Endothelial cell (in vitro differentiated cells): Measurements from ENCODE around the gene VCL. TPM values are rescaled to one million over a fixed set of nuclear protein-coding genes. Genes with fewer than 3 reads are reported as not detected.
"Not testable (repeated sequence)": the region's sequence is repeated elsewhere in the genome, so short reads cannot be mapped to it uniquely, and the experiment has no call there.

Source experiments
- DNase-seq: peaks from one replicate; pipeline ENCODE4 v3.0.0; 2021; ENCODE audit warnings: low spot score
- H3K27ac Mint-ChIP-seq: one replicate; pipeline ENCODE4 v1.8.0; 2021; ENCODE audit warnings: mixed read lengths, inconsistent platforms; ENCODE audit not compliant: unreplicated experiment
- H3K27me3 Mint-ChIP-seq: one replicate; pipeline ENCODE4 v1.8.0; 2021; ENCODE audit warnings: mild to moderate bottlenecking, moderate library complexity, mixed read lengths, inconsistent platforms; ENCODE audit not compliant: unreplicated experiment
- H3K36me3 Mint-ChIP-seq: one replicate; pipeline ENCODE4 v1.8.0; 2021; ENCODE audit warnings: mild to moderate bottlenecking, low read depth, mixed read lengths, inconsistent platforms; ENCODE audit not compliant: unreplicated experiment
- H3K4me1 Mint-ChIP-seq: one replicate; pipeline ENCODE4 v1.8.0; 2021; ENCODE audit warnings: mild to moderate bottlenecking, mixed read lengths, inconsistent platforms; ENCODE audit not compliant: unreplicated experiment
- H3K4me3 Mint-ChIP-seq: one replicate; pipeline ENCODE4 v1.8.0; 2021; ENCODE audit warnings: mild to moderate bottlenecking, mixed read lengths, inconsistent platforms; ENCODE audit not compliant: unreplicated experiment
- H3K9me3 Mint-ChIP-seq: one replicate; pipeline ENCODE4 v1.8.0; 2021; ENCODE audit warnings: mixed read lengths, inconsistent platforms; ENCODE audit not compliant: unreplicated experiment
- CTCF ChIP-seq: fragments of 200-600 bp; sonication (generic); IDR thresholded peaks from one replicate; pipeline ENCODE4 v1.5.0; 2021; ENCODE audit warnings: antibody characterized with exemption; ENCODE audit not compliant: unreplicated experiment
- total RNA-seq: library from RNA; stranded (reverse); fragmentation: NEBNext Ultra II Directional; extraction: Animal tissue kit (Norgen Biotek cat#: 25700); gene quantifications from one replicate; pipeline ENCODE4 v1.2.1, GENCODE V29; 2021; ENCODE audit not compliant: unreplicated experiment

VCL gene
- total RNA-seq, 1 donor from 2014 or later: 200 TPM

GRCh38 chr10:74056050-74056818 lies 58.3 kb downstream of the VCL start:
- Mint-ChIP-seq H3K9me3 (no peaks in the 10 kb centered on the region), H3K36me3 (peaks cover 4% of the 10 kb centered on the region), H3K4me1 (peaks cover 27% of the 10 kb centered on the region), H3K27me3 (peaks cover 2% of the 10 kb centered on the region), H3K4me3 (no peak overlapping the region), H3K27ac (peak overlapping the region; percentile 79)
- DNase-seq: no peak
- no peak for TF ChIP-seq CTCF

DNA sequence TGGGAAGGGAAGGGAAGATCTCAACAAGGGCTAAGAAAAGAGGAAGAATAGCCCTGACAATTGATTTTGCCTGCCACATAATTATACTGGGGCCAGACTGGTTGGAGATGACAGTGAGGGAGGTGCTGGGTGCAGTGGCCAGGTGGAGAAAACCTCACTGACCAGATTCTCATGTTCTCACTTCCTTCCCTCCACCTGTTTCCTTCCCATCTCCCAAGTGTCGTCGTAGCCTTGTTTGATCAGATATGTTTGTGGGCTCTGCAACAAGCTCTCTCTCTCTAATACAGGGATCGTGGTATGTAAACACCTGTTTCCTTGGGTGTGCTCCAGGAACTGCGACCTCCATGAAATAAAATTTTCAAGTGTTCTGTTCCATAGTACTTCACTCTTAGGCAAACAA lies 60.2 kb downstream of the VCL start:
- Mint-ChIP-seq H3K9me3 (no peaks in the 10 kb centered on the region), H3K27me3 (peaks cover 2% of the 10 kb centered on the region), H3K36me3 (peaks cover 6% of the 10 kb centered on the region), H3K4me1 (peaks cover 27% of the 10 kb centered on the region), H3K4me3 (no peak overlapping the region), H3K27ac (peak overlapping the region; percentile 86)
- no peak for TF ChIP-seq CTCF
- no peak for DNase-seq

GRCh38 chr10:74058658-74059057 lies 60.7 kb downstream of the VCL start:
- no peak overlapping the region for H3K27ac Mint-ChIP-seq
- peak overlapping the region; percentile 47 for H3K4me3 Mint-ChIP-seq
- H3K27me3 Mint-ChIP-seq: peaks cover 2% of the 10 kb centered on the region
- DNase-seq: no peak
- H3K36me3 Mint-ChIP-seq: peaks cover 11% of the 10 kb centered on the region
- no peaks in the 10 kb centered on the region for H3K9me3 Mint-ChIP-seq
- TF ChIP-seq CTCF: no peak
- H3K4me1 Mint-ChIP-seq: peaks cover 27% of the 10 kb centered on the region

GRCh38 chr10:74061104-74061503 lies 63.2 kb downstream of the VCL start:
- Mint-ChIP-seq H3K27ac (no peak overlapping the region), H3K4me3 (no peak overlapping the region), H3K9me3 (no peaks in the 10 kb centered on the region), H3K4me1 (peaks cover 21% of the 10 kb centered on the region), H3K36me3 (peaks cover 22% of the 10 kb centered on the region), H3K27me3 (peaks cover 2% of the 10 kb centered on the region)
- no peak for TF ChIP-seq CTCF
- DNase-seq: no peak

DNA sequence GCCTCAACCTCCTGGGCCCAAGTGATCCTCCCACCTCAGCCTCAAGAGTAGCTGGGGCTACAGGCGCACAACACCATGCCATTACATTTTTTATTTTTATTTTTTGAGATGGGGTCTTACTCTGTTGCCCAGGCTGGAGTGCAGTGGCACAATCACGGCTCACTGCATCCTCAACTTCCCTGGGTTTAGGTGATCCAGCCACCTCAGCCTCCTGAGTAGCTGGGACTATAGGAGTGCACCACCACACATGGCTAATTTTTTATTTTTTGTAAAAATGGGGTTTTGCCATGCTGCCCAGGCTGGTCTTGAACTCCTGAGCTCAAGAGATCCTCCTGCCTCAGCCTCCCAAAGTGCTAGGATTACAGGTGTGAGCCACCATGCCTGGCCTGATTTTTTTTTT lies 64.1 kb downstream of the VCL start:
- peaks cover 15% of the 10 kb centered on the region for H3K4me1 Mint-ChIP-seq
- not testable (repeated sequence) for H3K4me3 Mint-ChIP-seq, H3K27me3 Mint-ChIP-seq, H3K9me3 Mint-ChIP-seq, H3K27ac Mint-ChIP-seq, DNase-seq
- H3K36me3 Mint-ChIP-seq: peaks cover 22% of the 10 kb centered on the region
